ENCODE measurements around the gene B4GALT3.
A peak's percentile ranks its signal among the peaks of the same experiment; 100 is the strongest.

B4GALT3 gene

DNA sequence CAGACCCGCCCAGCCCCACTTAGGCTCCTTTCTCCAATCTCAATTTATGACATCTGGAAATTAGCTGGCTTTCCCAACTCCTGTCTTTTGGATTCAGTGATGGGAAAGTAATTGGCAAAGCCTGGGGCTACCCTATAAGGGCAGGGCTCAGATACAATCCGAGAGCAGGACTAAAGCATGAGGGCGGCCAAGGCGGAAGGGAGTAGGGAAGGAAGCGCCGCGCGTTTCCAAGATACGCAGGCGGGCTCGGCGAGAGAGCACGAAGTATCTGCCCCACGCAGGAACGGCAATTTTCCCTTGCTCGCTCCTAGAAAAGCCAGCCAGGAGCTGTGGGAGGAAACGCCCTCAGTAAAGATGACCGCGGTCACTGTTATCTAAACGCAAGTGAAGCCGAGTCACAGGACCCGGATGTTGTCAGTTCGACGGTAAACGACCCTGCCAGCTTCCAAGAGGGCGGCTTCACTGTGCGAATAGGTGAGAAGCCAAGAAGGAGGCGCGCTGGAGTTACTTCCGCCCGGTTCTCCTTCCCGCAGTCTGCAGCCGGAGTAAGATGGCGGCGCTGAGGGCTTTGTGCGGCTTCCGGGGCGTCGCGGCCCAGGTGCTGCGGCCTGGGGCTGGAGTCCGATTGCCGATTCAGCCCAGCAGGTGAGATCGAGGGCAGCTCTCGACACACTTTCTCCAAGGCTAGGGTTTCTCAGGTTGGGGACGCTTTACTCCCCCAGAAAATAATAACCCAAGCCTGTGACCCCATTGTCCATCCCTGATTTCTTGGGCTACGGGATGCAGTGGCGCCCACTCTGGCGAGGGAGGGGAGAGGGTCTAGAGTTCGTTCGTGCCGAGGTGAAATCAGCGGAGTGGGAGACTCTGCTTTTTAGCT, 24.8 kb upstream of the B4GALT3 start, which contains the start of gene NDUFS2:
Gene NDUFS2 (plus strand): TSS at position 532 of the 877 bp plus-strand sequence. CDS start 19 bp downstream, at position 551.
- peak; percentile 99 for DNase-seq

DNA sequence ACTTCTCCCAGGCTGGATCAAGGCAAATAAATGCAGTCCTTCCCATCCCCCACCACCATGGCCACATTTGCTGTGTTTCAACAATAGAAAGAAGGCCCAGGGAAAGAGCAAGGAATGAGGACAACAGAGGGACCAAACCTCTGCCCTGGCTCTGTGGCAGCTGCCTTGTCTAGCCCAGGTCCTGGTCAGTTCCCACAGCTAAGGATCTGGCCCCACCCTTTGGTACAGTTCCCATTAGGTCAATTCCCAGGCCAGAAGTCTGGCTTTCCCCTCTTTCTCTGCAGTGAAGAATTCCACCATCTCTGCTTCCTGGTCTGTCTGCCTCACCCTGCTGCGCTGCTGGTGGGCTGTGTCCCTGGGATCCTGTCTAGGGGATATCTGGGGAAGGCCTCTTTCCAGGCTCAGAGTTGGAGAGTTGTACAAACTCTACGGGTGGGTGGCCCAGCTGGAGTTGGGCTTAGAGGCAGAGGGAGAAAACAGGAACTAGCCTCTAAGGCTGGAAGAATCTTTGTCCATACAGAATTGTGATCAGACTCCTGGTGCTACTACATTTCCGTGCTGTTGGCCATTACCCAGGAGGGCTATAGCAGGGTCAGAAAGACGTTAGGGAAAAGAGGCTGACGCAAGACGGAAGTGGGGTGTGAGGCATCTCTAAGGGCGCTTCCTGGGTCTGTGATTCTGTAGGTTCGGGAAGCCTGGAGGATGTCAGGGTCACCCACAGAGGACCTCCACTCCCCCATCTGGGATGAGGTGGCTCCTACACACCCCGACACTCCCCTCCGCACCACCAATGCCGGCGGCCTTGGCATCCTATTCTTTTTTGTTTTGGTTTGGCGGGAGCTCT, 23.9 kb upstream of the B4GALT3 start:
- DNase-seq = no peak

DNA sequence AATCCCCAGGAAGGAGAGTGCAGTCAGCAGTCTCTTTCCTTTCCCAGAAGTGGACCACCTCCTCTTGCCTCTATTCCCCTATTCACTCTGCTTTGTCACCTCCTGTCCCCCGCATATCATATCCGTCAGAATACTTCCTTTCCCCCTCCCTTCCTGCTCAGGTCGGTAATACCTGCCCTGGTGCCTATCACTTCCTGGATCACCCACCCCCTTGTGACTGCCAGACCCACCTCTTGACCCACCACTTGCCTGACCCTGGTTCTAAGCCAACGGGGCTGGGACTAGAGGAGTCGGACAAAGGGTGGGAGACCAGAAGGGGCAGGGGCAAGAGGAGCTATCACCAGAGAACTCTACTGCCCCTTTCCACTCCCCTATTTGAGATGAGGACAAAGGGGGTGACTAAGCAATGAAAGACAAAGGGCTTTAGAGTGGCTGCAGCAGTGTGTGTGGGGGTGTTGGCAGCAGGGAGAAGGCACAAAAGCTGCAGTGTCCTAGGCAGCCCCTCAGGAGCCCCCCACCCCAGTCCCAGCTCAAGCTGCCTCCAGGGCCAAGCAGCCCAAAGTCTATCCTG, 23.2 kb upstream of the B4GALT3 start:
- no peak for DNase-seq

DNA sequence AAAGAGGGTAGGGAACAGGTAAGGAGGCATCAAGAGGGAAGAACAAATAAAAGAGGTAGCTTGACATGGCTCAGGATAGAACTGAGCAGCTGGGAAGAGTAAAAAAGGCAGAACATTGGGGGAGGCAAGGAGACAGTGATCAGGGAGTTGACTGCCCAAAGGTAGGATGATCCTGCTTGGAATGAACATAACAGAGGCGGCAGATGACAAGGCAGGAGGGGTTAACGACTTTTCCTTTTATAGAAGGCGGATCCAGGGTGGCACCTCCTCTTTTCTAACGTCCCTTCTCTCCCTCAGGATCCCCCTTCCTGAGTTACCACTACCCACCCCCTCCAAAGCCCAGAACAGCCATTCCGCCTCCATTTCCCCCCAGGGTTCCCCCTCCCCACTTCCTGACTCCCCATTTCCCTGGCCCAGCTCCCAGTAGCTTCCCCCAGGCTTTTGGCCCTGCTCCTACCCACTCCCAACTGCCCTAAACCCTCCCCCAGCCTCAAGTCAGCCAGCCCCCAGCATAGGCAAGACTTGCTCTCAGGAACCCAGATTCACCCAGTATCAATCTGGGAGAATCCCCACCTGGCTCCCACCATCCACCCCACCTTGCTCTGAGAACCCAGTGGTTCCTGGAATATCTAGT, 22.3 kb upstream of the B4GALT3 start:
- no peak for DNase-seq

DNA sequence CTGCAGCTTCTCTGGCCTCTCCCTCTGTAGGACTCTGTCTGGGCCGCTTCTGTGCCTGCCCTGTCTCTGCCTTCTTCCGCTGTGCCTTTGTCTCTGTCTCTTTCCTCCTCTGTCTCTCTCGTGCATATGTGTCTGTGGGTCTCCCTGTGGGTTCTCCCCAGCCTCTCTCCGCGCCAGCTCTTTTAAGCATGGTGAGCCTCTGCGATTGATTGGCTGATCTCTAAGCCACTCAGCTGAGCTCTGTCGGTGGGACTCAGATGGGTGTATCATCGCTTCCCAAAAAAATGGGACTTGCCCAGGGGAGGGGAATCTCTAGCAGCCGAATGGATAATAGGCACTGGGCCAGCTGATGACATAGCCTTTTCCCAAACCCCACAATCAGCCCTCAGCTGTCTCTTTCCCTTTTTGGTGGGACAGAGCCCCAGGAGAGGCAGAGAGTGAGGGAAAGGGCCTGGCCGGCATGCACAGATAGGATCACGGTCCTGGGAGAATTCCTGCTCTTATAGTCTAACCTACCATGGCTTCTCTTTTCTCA, 21.7 kb upstream of the B4GALT3 start, which contains the start of gene ADAMTS4:
Gene ADAMTS4 (minus strand): TSS at position 158 of the 535 bp plus-strand sequence. CDS start 427 bp downstream, outside the sequence.
- no peak for DNase-seq

DNA sequence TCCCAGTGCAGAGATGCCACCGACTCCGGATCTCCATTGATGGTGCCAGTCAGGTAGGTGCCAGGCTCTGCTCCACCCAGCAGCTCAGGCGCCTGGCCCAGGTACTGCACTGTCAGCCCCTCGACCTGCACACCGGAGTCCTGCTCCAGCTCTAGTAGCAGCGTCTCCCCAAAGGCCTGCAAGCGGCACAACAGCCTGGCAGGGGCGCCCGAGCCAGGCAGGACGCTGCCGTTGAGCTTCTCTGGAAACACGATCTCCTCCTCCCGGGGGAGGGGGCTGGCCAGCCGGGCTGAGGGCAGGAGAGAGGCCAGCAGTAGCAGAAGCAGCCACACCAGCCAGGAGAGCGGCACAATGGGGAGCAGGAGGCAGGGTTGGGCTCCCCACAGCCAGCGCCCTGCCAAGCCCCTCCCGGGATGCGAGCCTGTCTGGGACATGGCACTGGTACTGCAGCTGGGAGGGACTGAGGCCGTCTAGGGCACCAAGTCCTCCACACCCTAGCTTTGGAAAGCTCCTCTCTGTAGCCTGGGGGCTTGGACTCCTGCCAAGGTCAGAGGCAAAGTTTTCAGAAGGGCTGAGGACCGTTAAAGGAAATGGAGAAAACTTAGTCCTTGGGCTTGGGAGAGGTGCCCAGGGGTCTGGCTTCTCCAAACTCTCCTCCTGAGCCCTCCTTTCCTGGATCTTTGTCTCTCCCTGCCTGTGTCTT, 21.0 kb upstream of the B4GALT3 start:
- peak; percentile 24 for DNase-seq

DNA sequence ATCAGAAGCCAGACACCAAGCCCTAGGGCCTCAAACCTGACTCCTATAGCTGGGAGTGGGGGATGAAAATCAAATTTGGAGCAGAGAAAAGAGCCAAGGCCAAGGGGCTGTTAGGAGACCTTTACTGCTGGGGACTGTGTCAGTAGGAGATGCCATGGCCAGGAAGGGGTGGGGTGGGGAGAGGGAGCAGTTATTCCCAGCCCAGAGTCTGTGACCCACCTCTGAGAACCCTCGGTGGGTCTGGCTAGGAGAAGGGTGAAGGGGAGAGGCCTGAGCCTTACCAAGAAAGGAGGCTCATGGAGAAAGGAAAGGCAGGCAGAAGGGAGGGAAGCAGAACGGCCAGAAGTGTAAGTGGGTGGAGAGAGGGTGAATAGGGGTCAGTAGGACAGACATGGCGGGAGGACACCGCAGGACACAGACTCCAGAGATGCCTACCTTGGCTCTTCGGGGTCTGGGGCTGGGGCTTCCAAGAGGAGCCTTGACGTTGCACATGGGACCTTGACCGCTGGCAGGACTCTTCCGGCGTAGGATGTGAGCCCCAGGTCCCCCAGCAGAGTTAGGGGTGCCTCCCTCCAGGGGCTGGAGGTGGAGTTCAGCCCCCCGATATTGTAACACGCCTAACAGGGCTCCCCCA, 20.4 kb upstream of the B4GALT3 start:
- no peak for DNase-seq

DNA sequence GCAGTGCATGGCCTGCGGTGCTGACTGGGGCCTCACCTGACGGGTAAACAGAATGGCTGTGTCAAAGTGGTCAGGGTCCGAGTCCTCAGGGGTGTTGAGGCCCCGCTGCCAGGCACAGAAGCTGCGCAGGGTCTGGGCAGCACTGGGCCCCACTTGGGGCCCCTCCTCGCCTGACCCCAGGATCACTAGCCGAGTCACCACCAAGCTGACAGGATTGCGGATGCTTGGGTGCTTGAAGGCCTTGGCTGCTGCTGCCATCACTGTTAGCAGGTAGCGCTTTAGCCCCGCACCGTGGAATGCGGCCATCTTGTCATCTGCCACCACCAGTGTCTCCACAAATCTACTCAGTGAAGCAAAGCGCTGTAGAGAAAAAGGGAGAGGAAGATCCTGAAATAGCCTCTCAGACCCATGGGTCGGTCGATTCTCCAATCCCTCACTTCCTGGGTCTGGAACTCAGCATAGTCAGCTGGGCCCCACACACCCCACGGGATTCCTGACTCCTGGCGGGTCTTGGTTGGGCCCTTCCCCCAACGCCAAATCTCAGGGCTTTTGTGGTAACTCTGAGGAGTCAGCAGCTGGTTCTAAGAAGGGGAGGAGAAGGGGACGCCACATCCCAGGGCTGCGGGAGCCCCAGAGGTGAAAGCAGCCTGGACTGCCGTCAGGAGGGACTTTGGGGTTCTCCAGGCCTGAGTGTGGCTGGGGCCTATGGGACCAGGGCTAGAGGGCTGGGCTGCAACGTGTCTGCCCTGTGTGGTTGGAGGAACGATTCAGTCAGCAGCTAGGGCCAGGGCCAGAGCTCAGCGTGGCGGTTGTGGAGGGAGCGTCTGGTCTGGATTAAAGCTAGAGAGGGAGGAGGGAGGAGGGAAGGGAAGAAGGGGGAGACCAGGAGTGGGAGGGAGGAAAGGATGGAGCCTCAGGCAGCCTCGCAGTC, 19.5 kb upstream of the B4GALT3 start:
- DNase-seq = no peak

DNA sequence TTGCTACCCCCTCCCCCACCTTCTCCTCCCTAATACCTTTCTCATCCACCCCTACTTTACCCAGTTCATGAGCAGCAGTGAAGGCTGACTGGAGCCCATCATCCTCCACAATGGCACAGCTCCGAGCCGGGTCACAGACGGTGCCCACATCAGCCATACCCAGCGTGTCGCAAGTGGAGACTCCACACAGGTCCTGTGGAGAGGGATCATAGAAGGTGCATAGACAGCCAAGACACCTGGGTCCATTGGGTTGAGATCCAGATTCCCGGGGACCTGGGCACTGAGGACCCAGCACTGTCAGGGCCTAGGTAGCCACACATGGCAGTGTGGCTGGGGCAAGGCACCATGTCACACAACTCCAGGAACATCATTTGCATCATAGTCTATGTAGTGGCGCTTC, 18.8 kb upstream of the B4GALT3 start:
- no peak for DNase-seq

DNA sequence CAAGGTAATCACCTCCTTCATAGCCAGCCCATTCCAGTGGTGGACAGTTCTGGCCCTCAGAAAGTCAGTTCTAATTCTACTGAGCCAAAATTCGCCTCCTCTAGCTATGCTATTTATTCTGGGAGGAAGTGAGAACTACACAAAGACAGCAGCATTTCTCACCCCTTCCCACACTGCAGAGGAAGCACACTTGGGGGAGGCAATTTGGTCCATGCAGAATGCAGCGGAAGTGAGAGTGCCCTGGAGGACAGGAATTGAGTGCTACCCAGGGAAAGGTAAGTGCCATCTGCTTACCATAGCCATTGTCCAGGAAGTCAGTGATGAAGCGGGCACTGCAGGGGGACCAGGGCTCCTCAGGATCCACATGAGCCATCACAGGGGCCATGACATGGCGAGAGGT, 17.9 kb upstream of the B4GALT3 start:
- no peak for DNase-seq

DNA sequence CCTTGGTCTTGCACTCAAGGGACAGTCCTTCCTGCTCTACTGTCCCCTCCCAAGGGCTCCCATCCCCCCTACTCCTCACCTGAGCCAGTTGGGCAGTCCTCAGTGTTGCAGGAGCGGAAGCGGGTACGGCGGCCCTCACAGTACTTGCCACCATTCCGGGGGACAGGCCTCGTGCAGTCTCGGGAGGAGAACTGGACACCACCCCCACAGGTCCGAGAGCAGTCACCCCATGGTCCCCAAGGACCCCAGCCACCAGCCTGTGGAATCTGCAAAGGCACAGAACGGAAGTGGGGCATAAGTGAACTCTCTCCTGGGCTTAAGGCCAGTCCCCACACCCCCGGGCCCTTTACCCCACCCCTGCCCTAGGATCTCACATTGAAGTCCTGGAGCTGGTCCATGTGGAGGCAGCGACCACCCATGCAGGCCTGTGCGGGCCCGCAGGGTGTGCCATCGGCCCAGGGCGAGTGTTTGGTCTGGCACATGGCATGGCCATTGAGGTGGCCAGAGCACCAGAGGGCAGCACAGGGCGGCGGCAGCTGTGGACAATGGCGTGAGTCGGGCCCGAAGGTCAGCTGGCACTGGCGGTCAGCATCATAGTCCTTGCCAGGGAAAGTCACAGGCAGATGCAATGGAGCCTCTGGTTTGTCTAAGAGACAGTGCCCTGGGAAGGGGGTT, 16.4 kb upstream of the B4GALT3 start:
- DNase-seq = no peak

DNA sequence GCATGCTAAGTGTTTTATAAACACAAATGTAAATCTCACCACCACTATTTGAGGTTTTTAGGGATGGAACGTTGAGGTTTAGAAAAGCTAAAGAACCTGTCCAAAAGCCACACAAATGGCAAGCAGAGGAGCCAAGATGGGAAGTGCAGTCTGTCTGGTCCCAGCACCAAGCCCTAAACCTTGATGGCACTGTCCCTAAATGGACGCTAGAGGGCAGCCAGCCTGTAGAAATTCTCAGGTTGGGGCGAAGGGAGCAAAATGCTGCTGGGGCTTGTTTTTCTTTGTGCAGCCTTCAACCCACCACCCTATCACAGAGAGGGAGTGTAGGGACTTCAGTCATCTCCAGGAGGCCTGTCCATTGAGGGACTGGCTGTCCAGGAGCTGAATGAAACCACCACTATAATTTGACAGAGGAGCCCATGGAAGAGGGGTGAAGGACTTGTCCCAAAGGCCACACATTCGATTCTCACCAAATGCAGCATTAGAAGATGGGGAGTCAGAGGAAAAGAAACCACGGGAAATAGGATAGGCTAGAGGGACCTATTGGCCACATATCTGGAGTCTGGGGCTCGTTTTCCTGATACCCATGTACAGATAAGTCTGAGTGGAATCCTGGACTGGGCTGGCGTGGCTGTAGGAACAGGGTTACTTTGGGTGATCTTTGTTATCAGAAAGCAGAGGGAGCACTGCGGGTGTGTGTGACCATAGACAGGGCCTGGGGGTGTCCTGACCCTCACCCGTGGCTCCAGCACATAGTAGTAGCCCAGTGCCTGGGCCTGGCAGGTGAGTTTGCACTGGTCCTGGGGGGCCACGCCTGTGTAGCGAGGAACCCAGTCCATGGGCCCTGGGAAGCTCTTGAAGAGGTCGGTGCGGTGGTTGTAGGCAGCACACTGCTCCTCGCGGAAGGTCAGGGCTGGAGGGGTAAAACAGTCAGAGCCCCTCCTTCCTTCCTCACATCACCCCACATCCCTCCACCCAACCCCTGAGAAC, 15.5 kb upstream of the B4GALT3 start:
- DNase-seq = peak; percentile 64

DNA sequence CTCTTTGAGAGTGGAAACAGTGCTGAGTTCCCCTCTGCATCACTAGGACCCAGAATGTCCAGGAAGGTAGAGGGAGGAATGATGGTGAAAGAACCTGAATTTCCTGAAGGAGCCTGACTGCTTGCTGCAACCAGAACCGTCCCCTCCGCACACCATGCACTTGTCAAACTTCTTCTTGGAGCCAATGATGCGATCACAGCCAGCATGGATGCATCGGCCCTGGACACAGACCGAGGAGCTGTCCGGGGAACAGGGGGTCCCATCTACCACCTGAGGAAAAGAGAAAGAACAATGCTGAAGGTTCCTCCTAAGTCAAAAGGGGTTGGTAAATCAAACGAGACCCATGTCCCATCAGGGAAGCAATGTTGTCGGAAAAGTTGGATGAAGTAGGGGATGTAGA, 14.7 kb upstream of the B4GALT3 start:
- DNase-seq = no peak

DNA sequence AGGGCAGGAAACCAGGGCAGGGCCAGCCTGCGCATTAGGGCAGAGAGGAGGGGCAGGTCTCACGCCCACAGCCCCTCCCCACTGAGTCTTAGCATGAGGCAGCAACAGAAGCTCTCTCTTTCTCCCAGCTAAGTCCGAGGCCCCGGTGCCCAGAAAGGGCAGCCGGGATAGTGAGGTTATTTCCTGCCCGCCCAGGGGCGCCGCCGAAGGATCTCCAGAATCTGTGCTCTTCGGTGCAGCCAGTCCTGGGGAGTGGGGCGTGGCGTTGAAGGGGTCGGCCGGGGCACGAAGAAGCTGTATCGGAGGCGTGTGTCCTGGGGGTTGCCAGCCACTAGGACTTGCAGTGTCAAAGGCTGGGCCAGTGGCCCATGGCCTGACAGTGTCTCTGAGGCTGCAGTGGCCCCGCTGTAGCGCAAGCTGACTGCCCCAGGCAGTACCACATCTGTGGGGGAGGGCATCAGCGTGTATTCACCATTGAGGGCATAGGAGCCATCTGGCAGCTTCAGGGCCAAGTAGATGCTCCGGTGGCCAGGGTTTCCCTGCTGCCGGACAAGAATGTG, 13.7 kb upstream of the B4GALT3 start:
- DNase-seq = no peak

DNA sequence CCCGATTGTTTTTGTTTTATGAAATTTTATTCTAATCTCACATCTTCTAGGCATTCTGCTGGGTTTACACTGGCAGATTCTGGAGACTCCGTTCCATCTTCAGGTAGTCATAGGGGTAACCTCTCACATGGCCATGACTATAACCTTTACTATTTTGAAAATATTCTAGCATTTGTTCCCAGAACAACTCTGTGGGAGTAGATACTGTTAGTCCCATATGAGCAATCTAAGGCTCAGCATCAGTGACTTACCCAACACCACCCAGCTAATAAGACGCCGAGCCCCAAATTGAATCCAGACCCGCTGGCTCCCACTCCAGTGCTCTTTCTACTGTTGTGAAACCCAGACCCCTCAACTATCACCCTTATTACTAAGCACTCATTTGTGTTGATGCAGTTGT, 11.7 kb upstream of the B4GALT3 start:
- no peak for DNase-seq

DNA sequence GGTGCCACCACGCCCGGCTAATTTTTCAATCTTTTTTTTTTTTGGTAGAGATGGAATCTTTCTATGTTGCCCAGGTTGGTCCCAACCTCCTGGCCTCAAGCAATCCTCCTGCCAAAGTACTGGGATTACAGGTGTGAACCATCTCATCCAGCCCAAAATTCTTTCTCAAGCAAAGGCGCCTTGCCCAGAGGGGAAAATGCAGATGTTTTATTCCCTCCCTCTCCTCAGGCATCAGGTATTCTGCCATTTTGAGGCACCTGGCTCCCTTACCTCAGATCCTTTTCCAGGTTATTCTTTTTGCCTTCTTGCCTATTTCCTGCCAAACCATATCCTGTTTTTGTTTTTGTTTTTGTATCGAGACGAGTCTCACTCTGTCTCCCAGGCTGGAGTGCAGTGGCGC, 11.1 kb upstream of the B4GALT3 start:
- DNase-seq = no peak

DNA sequence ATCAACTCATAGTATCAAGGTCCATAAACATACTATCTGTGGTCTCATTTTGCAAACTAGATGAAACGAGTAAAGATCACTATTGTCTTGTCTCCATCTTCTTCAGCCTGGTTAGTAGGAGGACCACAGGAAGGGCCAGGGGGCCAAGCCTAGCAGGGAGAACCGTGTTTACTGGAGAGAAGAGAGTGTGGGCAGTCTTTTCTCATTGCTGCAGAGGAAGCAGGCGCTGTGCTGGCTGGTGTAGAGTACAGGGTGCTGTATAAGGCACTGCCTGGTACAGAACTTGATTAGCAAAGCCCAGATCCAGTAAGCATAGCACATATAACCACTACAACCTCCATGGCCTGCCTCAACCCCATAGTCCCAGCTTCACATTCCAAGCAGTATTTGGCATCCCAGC, 10.0 kb upstream of the B4GALT3 start:
- no peak for DNase-seq

DNA sequence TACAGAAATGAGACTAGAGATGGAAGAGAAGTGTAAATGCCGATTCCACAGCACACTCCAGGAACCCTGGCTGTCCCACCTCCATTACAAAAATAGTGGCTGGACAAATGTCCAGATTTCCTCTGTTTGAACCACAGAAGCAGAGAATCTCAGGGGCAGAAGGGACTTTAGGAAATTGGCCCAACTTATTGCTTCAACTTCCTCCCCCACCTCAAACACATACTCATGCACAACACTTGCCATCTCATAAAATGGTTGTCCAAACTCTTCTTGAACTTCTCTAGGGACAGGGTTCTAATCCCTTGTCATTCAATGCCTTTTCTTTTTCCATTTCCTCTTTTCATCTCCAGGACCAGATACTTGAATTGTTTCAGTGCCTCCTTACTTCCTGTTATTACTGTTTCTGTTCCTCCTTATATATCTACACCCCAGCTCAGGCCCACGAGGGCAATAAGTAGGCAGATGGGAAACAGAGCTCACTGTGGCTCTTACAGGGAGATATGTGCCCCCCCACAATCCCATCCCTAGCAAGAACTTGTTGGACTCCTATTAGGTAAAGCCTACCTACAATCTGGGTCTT, 8.5 kb upstream of the B4GALT3 start:
- no peak for DNase-seq
